CD14-positive monocyte (primary cell): ENCODE data around the gene SLC2A9. TPM values are rescaled to one million over a fixed set of nuclear protein-coding genes. Genes with fewer than 3 reads are reported as not detected.

ENCODE experiments used
- DNase-seq, 3 donors: peaks; one replicate each; pipeline ENCODE4 v3.0.0-alpha.2; 2011 to 2022
- H2AFZ ChIP-seq: 2 replicates; pipeline ENCODE4 v1.6.0; 2012; ENCODE audit warnings: mild to moderate bottlenecking, low read depth, low read length, inconsistent platforms; ENCODE audit not compliant: insufficient read depth, poor library complexity, severe bottlenecking
- H3K27ac ChIP-seq, 2 donors: 1 replicate in 1 of 2; 2 replicates in 1 of 2; pipeline ENCODE4 v1.5.1; 2012 to 2013; ENCODE audit warnings: low read length in 2 of 2, control low read depth in 1 of 2, inconsistent platforms in 1 of 2, low read depth in 1 of 2, mild to moderate bottlenecking in 1 of 2
- H3K27me3 ChIP-seq, 2 donors: one replicate each; pipeline versions ENCODE4 v1.6.0 to v1.6.1; 2011 to 2013; ENCODE audit warnings: low read length in 2 of 2; ENCODE audit not compliant: control insufficient read depth in 2 of 2, insufficient read depth in 2 of 2
- H3K36me3 ChIP-seq, 2 donors: replicated peaks in 1 of 2; 1 replicate in 1 of 2; 2 replicates in 1 of 2; pipeline versions ENCODE4 v1.5.1 to v1.6.1; 2012 to 2013; ENCODE audit warnings: low read length in 2 of 2, control low read depth in 1 of 2, inconsistent platforms in 1 of 2, mild to moderate bottlenecking in 1 of 2; ENCODE audit not compliant: insufficient read depth in 2 of 2, control insufficient read depth in 1 of 2
- H3K4me1 ChIP-seq, 2 donors: 1 replicate in 1 of 2; 2 replicates in 1 of 2; pipeline versions ENCODE4 v1.5.1 to v1.6.1; 2012 to 2013; ENCODE audit warnings: low read length in 2 of 2, control low read depth in 1 of 2, inconsistent platforms in 1 of 2, mild to moderate bottlenecking in 1 of 2, moderate library complexity in 1 of 2; ENCODE audit not compliant: insufficient read depth in 2 of 2, control insufficient read depth in 1 of 2
- H3K4me2 ChIP-seq: replicated peaks from 2 replicates; pipeline ENCODE3; 2012; ENCODE audit warnings: low read length, moderate library complexity, mild to moderate bottlenecking; ENCODE audit not compliant: poor library complexity, severe bottlenecking; ENCODE audit errors: extremely low read depth
- H3K4me3 ChIP-seq, 3 experiments: fragments of 200-600 bp in 1 of 3; sonication (generic) in 1 of 3; replicated peaks in 1 of 3; 1 replicate in 2 of 3; 2 replicates in 1 of 3; pipeline ENCODE4 v1.5.1; 2011 to 2013; ENCODE audit warnings: low read length in 3 of 3, mild to moderate bottlenecking in 3 of 3, control low read depth in 2 of 3, low read depth in 2 of 3, inconsistent platforms in 1 of 3, moderate library complexity in 1 of 3
- H3K79me2 ChIP-seq: 2 replicates; pipeline ENCODE4 v1.6.0; 2012; ENCODE audit warnings: mild to moderate bottlenecking, control low read depth, inconsistent platforms, low read length, moderate library complexity; ENCODE audit not compliant: insufficient read depth
- H3K9ac ChIP-seq: 2 replicates; pipeline ENCODE4 v1.6.0; 2017; ENCODE audit warnings: low read length, mild to moderate bottlenecking; ENCODE audit not compliant: insufficient read depth, poor library complexity, severe bottlenecking
- H3K9me3 ChIP-seq, 2 donors: replicated peaks in 1 of 2; 1 replicate in 1 of 2; 2 replicates in 1 of 2; pipeline versions ENCODE4 v1.5.1 to v1.6.1; 2012 to 2013; ENCODE audit warnings: low read length in 2 of 2, control low read depth in 1 of 2; ENCODE audit not compliant: control insufficient read depth in 1 of 2, insufficient read depth in 1 of 2
- H4K20me1 ChIP-seq: 2 replicates; pipeline ENCODE4 v1.6.0; 2012; ENCODE audit warnings: mild to moderate bottlenecking, low read length, control low read depth, moderate library complexity; ENCODE audit not compliant: insufficient read depth
- H3K27ac Mint-ChIP-seq, 7 donors: one replicate each; pipeline ENCODE4 v1.8.0; 2020; ENCODE audit warnings: mild to moderate bottlenecking in 7 of 7, mixed read lengths in 7 of 7, moderate library complexity in 6 of 7, inconsistent platforms in 2 of 7
- H3K27me3 Mint-ChIP-seq, 3 donors: one replicate each; pipeline ENCODE4 v1.8.0; 2021 to 2022; ENCODE audit warnings: low read depth in 3 of 3, mild to moderate bottlenecking in 3 of 3, mixed read lengths in 3 of 3, moderate library complexity in 3 of 3, inconsistent platforms in 1 of 3
- H3K36me3 Mint-ChIP-seq, 2 donors: one replicate each; pipeline ENCODE4 v1.8.0; 2020; ENCODE audit warnings: mixed read lengths in 2 of 2, inconsistent platforms in 1 of 2, mild to moderate bottlenecking in 1 of 2
- H3K4me1 Mint-ChIP-seq: one replicate; pipeline ENCODE4 v1.8.0; 2020; ENCODE audit warnings: mild to moderate bottlenecking, mixed read lengths
- H3K4me3 Mint-ChIP-seq, 2 donors: one replicate each; pipeline ENCODE4 v1.8.0; 2020; ENCODE audit warnings: mild to moderate bottlenecking in 2 of 2, mixed read lengths in 2 of 2, moderate library complexity in 1 of 2
- H3K9me3 Mint-ChIP-seq, 7 donors: one replicate each; pipeline ENCODE4 v1.8.0; 2020 to 2022; ENCODE audit warnings: mixed read lengths in 7 of 7, mild to moderate bottlenecking in 6 of 7, moderate library complexity in 6 of 7, inconsistent platforms in 2 of 7
- WGBS: methylation state at CpG from one replicate; pipeline ENCODE4 v1.1.5; 2013; ENCODE audit warnings: missing lambda C conversion rate; ENCODE audit not compliant: insufficient coverage; 5-methylcytosine and 5-hydroxymethylcytosine counted together
- intact Hi-C, 2 donors: fragments of 100-400 bp; cut with micrococcal nuclease; formaldehyde crosslinking; loops; one replicate each; pipeline versions ENCODE4 v1.15.0 to v1.15.1; 2023
- polyA plus RNA-seq, 3 donors: library from polyadenylated mRNA; depleted of rRNA in 1 of 3; unstranded in 2 of 3; stranded (reverse) in 1 of 3; fragments of 300-500 nt in 2 of 3; fragments of >200 nt in 1 of 3; fragmentation: Illumina TruSeq in 2 of 3; gene quantifications; 1 replicate in 2 of 3; 2 replicates in 1 of 3; pipeline ENCODE4 v1.2.3, GENCODE V29; 2012 to 2021
- TF ChIP-seq, protein P1 (sequence below): fragments of 200-600 bp; IDR thresholded peaks from one replicate; pipeline ENCODE4 v1.8.0; 2022; ENCODE audit warnings: antibody characterized with exemption, mild to moderate bottlenecking

The SLC2A9 gene
- polyA plus RNA-seq, 3 donors = 27.3 to 38.6 (median 34.7) TPM

DNA sequence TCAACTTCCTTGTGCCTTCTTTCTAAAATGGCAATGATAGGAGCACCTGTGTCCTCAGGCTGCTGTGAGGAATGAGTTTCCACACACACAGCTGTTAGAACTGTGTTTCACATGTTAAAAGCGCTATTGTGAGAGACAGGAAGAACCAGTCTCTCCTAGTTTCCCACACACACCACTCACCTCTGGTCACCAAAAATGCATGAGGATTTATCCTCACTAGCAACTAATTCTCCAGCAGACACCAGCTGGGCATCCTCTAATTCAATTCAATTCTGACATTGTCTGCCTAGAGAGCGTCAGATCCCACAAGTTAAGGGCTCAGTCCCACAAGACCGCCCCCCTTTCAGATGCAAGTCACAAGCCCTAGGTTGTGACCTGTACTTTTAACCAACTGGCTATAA lies 29.0 kb upstream of the SLC2A9 start:
- Mint-ChIP-seq H3K27ac (peak overlapping the region in 1 of 7 donors; percentile 12), H3K4me3 (peak overlapping the region in 1 of 2 donors; percentile 62), H3K9me3 (peaks cover 0 to 4% (median 0%) of the 10 kb centered on the region in 7 donors), H3K36me3 (peaks cover 0 to 8% of the 10 kb centered on the region in 2 donors), H3K4me1 (peaks cover 41% of the 10 kb centered on the region), H3K27me3 (peaks cover 18% of the 10 kb centered on the region in 3 donors)
- Histone ChIP-seq H2AFZ (no peak overlapping the region), H3K36me3 (no peaks in the 10 kb centered on the region), H4K20me1 (no peaks in the 10 kb centered on the region), H3K4me2 (no peak overlapping the region), H3K4me1 (peaks cover 24 to 32% of the 10 kb centered on the region in 2 donors), H3K9ac (no peak overlapping the region), H3K27me3 (no peaks in the 10 kb centered on the region), H3K9me3 (no peaks in the 10 kb centered on the region), H3K79me2 (no peaks in the 10 kb centered on the region), H3K4me3 (no peak overlapping the region), H3K27ac (no peak overlapping the region)
- intact Hi-C loops = no loop called here
- TF ChIP-seq, protein P1, sequence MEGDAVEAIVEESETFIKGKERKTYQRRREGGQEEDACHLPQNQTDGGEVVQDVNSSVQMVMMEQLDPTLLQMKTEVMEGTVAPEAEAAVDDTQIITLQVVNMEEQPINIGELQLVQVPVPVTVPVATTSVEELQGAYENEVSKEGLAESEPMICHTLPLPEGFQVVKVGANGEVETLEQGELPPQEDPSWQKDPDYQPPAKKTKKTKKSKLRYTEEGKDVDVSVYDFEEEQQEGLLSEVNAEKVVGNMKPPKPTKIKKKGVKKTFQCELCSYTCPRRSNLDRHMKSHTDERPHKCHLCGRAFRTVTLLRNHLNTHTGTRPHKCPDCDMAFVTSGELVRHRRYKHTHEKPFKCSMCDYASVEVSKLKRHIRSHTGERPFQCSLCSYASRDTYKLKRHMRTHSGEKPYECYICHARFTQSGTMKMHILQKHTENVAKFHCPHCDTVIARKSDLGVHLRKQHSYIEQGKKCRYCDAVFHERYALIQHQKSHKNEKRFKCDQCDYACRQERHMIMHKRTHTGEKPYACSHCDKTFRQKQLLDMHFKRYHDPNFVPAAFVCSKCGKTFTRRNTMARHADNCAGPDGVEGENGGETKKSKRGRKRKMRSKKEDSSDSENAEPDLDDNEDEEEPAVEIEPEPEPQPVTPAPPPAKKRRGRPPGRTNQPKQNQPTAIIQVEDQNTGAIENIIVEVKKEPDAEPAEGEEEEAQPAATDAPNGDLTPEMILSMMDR = no peak
- WGBS = 83% methylated on average over 1 of the region's 3 CpGs
- no peak for DNase-seq

DNA sequence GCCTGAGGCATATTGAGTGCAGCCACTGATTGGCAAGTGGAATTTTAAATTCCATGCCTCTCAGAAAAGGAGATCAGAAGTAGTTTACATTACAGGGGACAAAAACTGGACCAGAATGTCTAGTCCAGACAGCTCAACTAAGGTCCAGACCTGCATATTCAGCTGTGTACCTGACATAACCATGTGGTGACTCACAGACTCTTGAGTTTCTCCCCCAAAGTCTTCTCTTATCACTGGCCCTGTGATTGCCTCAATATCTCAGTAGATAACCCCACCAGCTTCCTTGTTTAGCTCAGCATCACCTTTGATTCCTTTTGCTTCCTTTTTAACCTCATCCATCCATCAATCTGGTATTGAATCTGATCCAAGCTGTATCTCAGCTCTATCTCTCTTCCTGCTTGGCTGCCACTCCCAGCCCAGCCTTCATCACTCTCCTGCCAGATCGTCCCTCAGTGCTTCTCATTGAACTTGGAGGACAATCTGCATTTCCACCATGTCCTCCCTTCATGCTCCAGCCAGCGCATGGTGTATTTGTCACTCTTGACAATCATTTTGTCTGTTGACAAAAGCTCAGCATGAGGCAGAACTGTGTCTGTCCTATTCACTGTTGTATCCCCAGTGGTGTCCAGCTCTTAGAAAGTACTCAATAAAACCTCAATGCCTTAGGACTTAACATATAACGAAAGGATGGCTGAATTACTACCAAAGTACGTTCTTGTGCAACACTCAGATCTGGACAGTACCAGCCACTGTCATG lies 27.8 kb upstream of the SLC2A9 start:
- H3K27ac ChIP-seq = no peak overlapping the region
- DNase-seq = no peak
- no peak overlapping the region for H3K27ac Mint-ChIP-seq
- TF ChIP-seq, protein P1 = no peak
- H3K36me3 ChIP-seq = no peaks in the 10 kb centered on the region
- H3K27me3 ChIP-seq = no peaks in the 10 kb centered on the region
- peaks cover 50% of the 10 kb centered on the region for H3K4me1 Mint-ChIP-seq
- intact Hi-C loops = no loop called here
- peaks cover 0 to 8% of the 10 kb centered on the region in 2 donors for H3K36me3 Mint-ChIP-seq
- no peaks in the 10 kb centered on the region for H3K79me2 ChIP-seq
- peak overlapping the region in 1 of 2 donors; percentile 24 for H3K4me3 Mint-ChIP-seq
- no peak overlapping the region for H3K4me3 ChIP-seq
- peaks cover 17 to 18% (median 18%) of the 10 kb centered on the region in 3 donors for H3K27me3 Mint-ChIP-seq
- H3K4me1 ChIP-seq = peaks cover 33 to 41% of the 10 kb centered on the region in 2 donors
- H3K9me3 Mint-ChIP-seq = peaks cover 0 to 3% (median 0%) of the 10 kb centered on the region in 7 donors
- no peak overlapping the region for H3K4me2 ChIP-seq
- H3K9ac ChIP-seq = no peak overlapping the region
- no peaks in the 10 kb centered on the region for H4K20me1 ChIP-seq
- no peaks in the 10 kb centered on the region for H3K9me3 ChIP-seq
- WGBS = 38% methylated on average over 2 of the region's 4 CpGs
- H2AFZ ChIP-seq = no peak overlapping the region
